ENCODE measurements around the gene TAMALIN.
A peak's percentile ranks its signal among the peaks of the same experiment; 100 is the strongest.

DNA sequence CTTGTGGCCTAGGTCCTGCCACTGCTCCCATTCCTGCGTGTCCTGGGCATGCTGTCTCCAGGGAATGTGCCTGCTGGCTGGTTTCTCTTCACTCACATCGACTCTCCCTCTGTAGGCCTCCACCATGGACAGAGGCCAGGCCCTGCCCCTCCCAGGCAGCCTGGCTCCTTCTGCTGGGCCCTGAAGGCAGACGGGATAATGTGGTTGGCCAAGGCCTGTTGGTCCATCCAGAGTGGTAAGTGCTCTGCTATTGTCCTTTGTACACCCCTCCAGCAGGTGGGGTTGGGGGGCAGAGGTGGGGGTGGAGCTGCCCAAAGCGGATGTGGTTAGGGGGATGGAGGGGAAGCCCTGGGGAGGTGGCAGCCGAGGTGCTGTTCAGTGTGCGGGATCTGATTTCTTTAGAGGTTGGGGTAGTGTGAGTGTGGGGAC, 35.0 kb downstream of the TAMALIN start:
- TF ChIP-seq REST (IDR thresholded peaks at IDR 0.05; ENCODE audit: insufficient read depth in 1 of 2, low read depth in 2 of 2, low read length in 2 of 2) (peak; percentile 88 to 91), POLR2AphosphoS5 (IDR thresholded peaks at IDR 0.05; ENCODE audit: low read depth, low read length) (no peak), TAF1 (IDR thresholded peaks at IDR 0.05; ENCODE audit: borderline replicate concordance, insufficient read depth, low read length) (no peak), SIN3A (IDR thresholded peaks at IDR 0.05; ENCODE audit: borderline replicate concordance, insufficient read depth, low read length) (no peak)
